Placental pericyte (primary cell): ENCODE data around the gene DCAF17. TPM values are rescaled to one million over a fixed set of nuclear protein-coding genes. Genes with fewer than 3 reads are reported as not detected.

Source experiments
- small RNA-seq: library from RNA; depleted of rRNA; stranded (forward); fragments of <200 nt; gene quantifications from one replicate; pipeline ENCODE3, GENCODE V24; 2012; ENCODE audit warnings: low replicate concordance
- total RNA-seq: library from RNA; depleted of rRNA; stranded (reverse); fragments of >200 nt; gene quantifications from 2 replicates; pipeline ENCODE4 v1.2.3, GENCODE V29; 2012

Gene DCAF17, protein sequence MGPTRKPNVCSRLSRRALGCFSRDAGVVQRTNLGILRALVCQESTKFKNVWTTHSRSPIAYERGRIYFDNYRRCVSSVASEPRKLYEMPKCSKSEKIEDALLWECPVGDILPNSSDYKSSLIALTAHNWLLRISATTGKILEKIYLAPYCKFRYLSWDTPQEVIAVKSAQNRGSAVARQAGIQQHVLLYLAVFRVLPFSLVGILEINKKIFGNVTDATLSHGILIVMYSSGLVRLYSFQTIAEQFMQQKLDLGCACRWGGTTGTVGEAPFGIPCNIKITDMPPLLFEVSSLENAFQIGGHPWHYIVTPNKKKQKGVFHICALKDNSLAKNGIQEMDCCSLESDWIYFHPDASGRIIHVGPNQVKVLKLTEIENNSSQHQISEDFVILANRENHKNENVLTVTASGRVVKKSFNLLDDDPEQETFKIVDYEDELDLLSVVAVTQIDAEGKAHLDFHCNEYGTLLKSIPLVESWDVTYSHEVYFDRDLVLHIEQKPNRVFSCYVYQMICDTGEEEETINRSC
- total RNA-seq, result 14.4 and 17.2 TPM in 2 replicates

GRCh38 chr2:171434013-171434989 lies at the start of gene DCAF17:
Gene DCAF17, plus strand, starts transcription at chr2:171434226. Its CDS starts 352 bp downstream, at chr2:171434578.

GRCh38 chr2:171433763-171434012 lies 338 bp upstream of the DCAF17 start, which contains the start of gene METTL8:
Gene METTL8, minus strand, starts transcription at chr2:171433990. Its CDS starts 41,805 bp downstream, at chr2:171392185.

DNA sequence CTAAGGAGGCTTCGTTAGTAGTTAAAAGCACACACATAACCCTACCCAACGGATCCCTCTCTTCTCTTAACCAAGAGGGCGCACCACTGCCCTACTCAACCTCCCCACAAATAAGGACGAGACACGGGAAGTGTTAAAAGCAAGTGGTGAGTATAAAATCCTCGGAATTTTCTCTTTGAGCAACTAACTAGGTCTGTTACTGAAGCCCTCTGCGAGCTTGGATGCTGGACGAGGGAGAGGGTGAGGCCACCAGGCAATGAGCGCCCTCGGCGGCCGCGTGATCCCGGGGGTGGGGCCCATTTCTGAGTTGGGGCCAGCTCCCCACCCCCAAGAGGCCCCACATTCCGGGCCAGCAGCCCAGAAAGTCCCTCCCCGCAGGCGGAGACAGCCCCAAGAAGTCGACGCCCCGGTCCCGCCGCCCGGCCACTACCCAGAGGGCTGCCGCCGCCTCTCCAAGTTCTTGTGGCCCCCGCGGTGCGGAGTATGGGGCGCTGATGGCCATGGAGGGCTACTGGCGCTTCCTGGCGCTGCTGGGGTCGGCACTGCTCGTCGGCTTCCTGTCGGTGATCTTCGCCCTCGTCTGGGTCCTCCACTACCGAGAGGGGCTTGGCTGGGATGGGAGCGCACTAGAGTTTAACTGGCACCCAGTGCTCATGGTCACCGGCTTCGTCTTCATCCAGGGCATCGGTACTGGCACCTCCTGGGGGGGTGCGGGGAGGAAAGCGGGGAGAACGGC lies 88.2 kb downstream of the DCAF17 start, which contains the start of gene CYBRD1:
TSS of gene CYBRD1 (plus strand) at position 423 of the 736 bp plus-strand sequence. CDS start at position 495, 72 bp downstream.

Small RNA genes within 50 kb of the gene (small RNA-seq; reads per million reads assigned to genes)
- not detected for gene AC007969.2

Other genes starting within 250 kb of the DCAF17 start
- gene METTL8, start 236 bp upstream of the DCAF17 start, total RNA-seq, result 17.1 and 26.1 TPM in 2 replicates
- 95.3 and 139 TPM in 2 replicates for gene CYBRD1, start 88.2 kb downstream of the DCAF17 start, total RNA-seq